Measurements from ENCODE around the gene ZC3H12A.
A peak's percentile ranks its signal among the peaks of the same experiment; 100 is the strongest.

Gene ZC3H12A

GRCh38 chr1:37485902-37486679, 11.7 kb downstream of the ZC3H12A start:
- Histone ChIP-seq H3K4me3 (ENCODE audit: low read length, poor library complexity, severe bottlenecking) (no peak overlapping the region), H3K9me3 (ENCODE audit: insufficient read depth, low read depth, low read length) (no peaks in the 10 kb centered on the region), H3K4me1 (ENCODE audit: insufficient read depth, low read length, poor library complexity, severe bottlenecking) (peaks cover 5% of the 10 kb centered on the region), H3K9ac (ENCODE audit: low read depth, low read length, poor library complexity, severe bottlenecking) (no peak overlapping the region), H4K20me1 (ENCODE audit: insufficient read depth, low read length, poor library complexity, severe bottlenecking) (peaks cover 5% of the 10 kb centered on the region), H3K4me2 (ENCODE audit: low read depth, low read length, poor library complexity, severe bottlenecking) (no peak overlapping the region), H3F3A (ENCODE audit: low read depth) (no peaks in the 10 kb centered on the region), H3K36me3 (ENCODE audit: insufficient read depth, low read length) (peaks cover 53% of the 10 kb centered on the region; the same call in 1 of the 2 replicates), H2AFZ (ENCODE audit: low read length) (no peak overlapping the region), H3K27me3 (ENCODE audit: insufficient read depth, low read length, poor library complexity, severe bottlenecking) (no peaks in the 10 kb centered on the region), H3K9me2 (replicated peaks; ENCODE audit: low read depth, low read length) (no peaks in the 10 kb centered on the region), H3K79me2 (ENCODE audit: insufficient read depth, low read length) (peaks cover 8% of the 10 kb centered on the region; the same call in 1 of the 2 replicates)
- TF ChIP-seq CTCF (conservative IDR thresholded peaks at IDR 0.05; ENCODE audit: low read length) = no peak
- no peak for TF ChIP-seq EZH2phosphoT487 (IDR thresholded peaks at IDR 0.05; ENCODE audit: borderline replicate concordance)

- Histone ChIP-seq H3K9me3 (ENCODE audit: insufficient read depth, low read depth, low read length) (no peaks in the 10 kb centered on the region), H3K4me3 (ENCODE audit: low read length, poor library complexity, severe bottlenecking) (no peak overlapping the region), H3K9ac (ENCODE audit: low read depth, low read length, poor library complexity, severe bottlenecking) (no peak overlapping the region), H3K79me2 (ENCODE audit: insufficient read depth, low read length) (no peaks in the 10 kb centered on the region), H4K20me1 (ENCODE audit: insufficient read depth, low read length, poor library complexity, severe bottlenecking) (no peaks in the 10 kb centered on the region), H3K4me1 (ENCODE audit: insufficient read depth, low read length, poor library complexity, severe bottlenecking) (peaks cover 5% of the 10 kb centered on the region), H3K4me2 (ENCODE audit: low read depth, low read length, poor library complexity, severe bottlenecking) (no peak overlapping the region), H3K27me3 (ENCODE audit: insufficient read depth, low read length, poor library complexity, severe bottlenecking) (no peaks in the 10 kb centered on the region), H3F3A (ENCODE audit: low read depth) (no peaks in the 10 kb centered on the region), H3K9me2 (replicated peaks; ENCODE audit: low read depth, low read length) (no peaks in the 10 kb centered on the region), H3K36me3 (ENCODE audit: insufficient read depth, low read length) (peaks cover 48% of the 10 kb centered on the region; the same call in 1 of the 2 replicates), H2AFZ (ENCODE audit: low read length) (no peak overlapping the region)
- no peak for TF ChIP-seq EZH2phosphoT487 (IDR thresholded peaks at IDR 0.05; ENCODE audit: borderline replicate concordance)
- peak; percentile 97 for TF ChIP-seq CTCF (conservative IDR thresholded peaks at IDR 0.05; ENCODE audit: low read length)
Observed at GRCh38 chr1:37486680-37487618, 12.6 kb downstream of the ZC3H12A start.

- H3K4me2 ChIP-seq (ENCODE audit: low read depth, low read length, poor library complexity, severe bottlenecking) = no peak overlapping the region
Observed at GRCh38 chr1:37487619-37487984, 13.2 kb downstream of the ZC3H12A start.

More at GRCh38 chr1:37487619-37487984, 13.2 kb downstream of the ZC3H12A start:
- TF ChIP-seq EZH2phosphoT487 (IDR thresholded peaks at IDR 0.05; ENCODE audit: borderline replicate concordance) (no peak), CTCF (conservative IDR thresholded peaks at IDR 0.05; ENCODE audit: low read length) (0 out of 2 replicates have a peak, but pooled peaks have one; percentile 11)
- Histone ChIP-seq H3K79me2 (ENCODE audit: insufficient read depth, low read length) (no peaks in the 10 kb centered on the region), H4K20me1 (ENCODE audit: insufficient read depth, low read length, poor library complexity, severe bottlenecking) (no peaks in the 10 kb centered on the region), H3K4me3 (ENCODE audit: low read length, poor library complexity, severe bottlenecking) (no peak overlapping the region), H3K4me1 (ENCODE audit: insufficient read depth, low read length, poor library complexity, severe bottlenecking) (peaks cover 5% of the 10 kb centered on the region), H3K9me3 (ENCODE audit: insufficient read depth, low read depth, low read length) (no peaks in the 10 kb centered on the region), H3K36me3 (ENCODE audit: insufficient read depth, low read length) (peaks cover 45% of the 10 kb centered on the region; the same call in 1 of the 2 replicates), H3K9me2 (replicated peaks; ENCODE audit: low read depth, low read length) (no peaks in the 10 kb centered on the region), H3K27me3 (ENCODE audit: insufficient read depth, low read length, poor library complexity, severe bottlenecking) (no peaks in the 10 kb centered on the region), H2AFZ (ENCODE audit: low read length) (no peak overlapping the region), H3F3A (ENCODE audit: low read depth) (no peaks in the 10 kb centered on the region), H3K9ac (ENCODE audit: low read depth, low read length, poor library complexity, severe bottlenecking) (no peak overlapping the region)
